T-cell (primary cell): Measurements from ENCODE around the gene SEMA3C. TPM values are rescaled to one million over a fixed set of nuclear protein-coding genes. Genes with fewer than 3 reads are reported as not detected.

Experiments used
- ATAC-seq, 4 experiments: fragments of 200-7000 bp in 3 of 4; fragments of 150-1000 bp in 1 of 4; cut with Tn5 transposase; replicated peaks in 1 of 4; 1 replicate in 3 of 4; 2 replicates in 1 of 4; pipeline ENCODE4 v1.10.0; 2021; ENCODE audit warnings: moderate library complexity in 3 of 4, mild to moderate bottlenecking in 2 of 4, moderate number of reproducible peaks in 1 of 4
- CTCF ChIA-PET, 2 donors: fragments of 300-600 bp; sonication (Branson Sonifier 250); formaldehyde crosslinking; loops; one replicate each; lab custom pipeline; 2022; ENCODE audit warnings: antibody characterized with exemption in 2 of 2; lab: Charles Lee
- POLR2A ChIA-PET, 2 donors: fragments of 300-600 bp; sonication (Branson Sonifier 250); formaldehyde crosslinking; loops; one replicate each; lab custom pipeline; 2022; ENCODE audit warnings: antibody characterized with exemption in 2 of 2; lab: Charles Lee
- DNase-seq, 35 experiments: peaks; one replicate each; pipeline versions ENCODE4 v3.0.0 to v3.0.0-alpha.2; 2013 to 2023
- H3K27ac ChIP-seq: one replicate; pipeline ENCODE4 v1.5.1; 2013; ENCODE audit warnings: low read length
- H3K27me3 ChIP-seq, 2 experiments: replicated peaks in 1 of 2; 1 replicate in 1 of 2; 2 replicates in 1 of 2; pipeline versions ENCODE4 v1.6.1 to v1.7.0; 2013; ENCODE audit warnings: low read length in 1 of 2, mixed read lengths in 1 of 2; ENCODE audit not compliant: control insufficient read depth in 2 of 2, insufficient read depth in 2 of 2; ENCODE audit errors: extremely low read depth in 1 of 2
- H3K36me3 ChIP-seq, 2 donors: 1 replicate in 1 of 2; 2 replicates in 1 of 2; pipeline versions ENCODE4 v1.6.1 to v1.7.0; 2013; ENCODE audit warnings: low read length in 1 of 2; ENCODE audit not compliant: control insufficient read depth in 2 of 2, insufficient read depth in 1 of 2; ENCODE audit errors: extremely low read depth in 1 of 2
- H3K4me1 ChIP-seq, 2 experiments: 1 replicate in 1 of 2; 2 replicates in 1 of 2; pipeline versions ENCODE4 v1.6.1 to v1.7.0; 2013; ENCODE audit warnings: low read length in 2 of 2, mixed read lengths in 1 of 2; ENCODE audit not compliant: insufficient read depth in 2 of 2, control insufficient read depth in 1 of 2; ENCODE audit errors: extremely low read depth in 1 of 2
- H3K4me3 ChIP-seq, 2 donors: 1 replicate in 1 of 2; 2 replicates in 1 of 2; pipeline versions ENCODE4 v1.5.1 to v1.7.0; 2013; ENCODE audit warnings: mild to moderate bottlenecking in 2 of 2, low read length in 1 of 2, moderate library complexity in 1 of 2; ENCODE audit not compliant: control insufficient read depth in 1 of 2; ENCODE audit errors: extremely low read depth in 1 of 2
- H3K9me3 ChIP-seq: 2 replicates; pipeline ENCODE4 v1.7.0; 2013
- H3K27ac Mint-ChIP-seq, 2 donors: one replicate each; pipeline ENCODE4 v1.8.0; 2020 to 2021; ENCODE audit warnings: mild to moderate bottlenecking in 2 of 2, mixed read lengths in 2 of 2
- H3K27me3 Mint-ChIP-seq, 2 donors: one replicate each; pipeline ENCODE4 v1.8.0; 2021 to 2022; ENCODE audit warnings: mixed read lengths in 2 of 2
- H3K36me3 Mint-ChIP-seq: one replicate; pipeline ENCODE4 v1.8.0; 2021; ENCODE audit warnings: mixed read lengths
- H3K4me1 Mint-ChIP-seq, 3 donors: one replicate each; pipeline ENCODE4 v1.8.0; 2020 to 2022; ENCODE audit warnings: mixed read lengths in 3 of 3, mild to moderate bottlenecking in 1 of 3
- H3K4me3 Mint-ChIP-seq, 3 donors: one replicate each; pipeline ENCODE4 v1.8.0; 2020 to 2022; ENCODE audit warnings: mild to moderate bottlenecking in 3 of 3, mixed read lengths in 3 of 3, moderate library complexity in 3 of 3
- H3K9me3 Mint-ChIP-seq, 3 donors: one replicate each; pipeline ENCODE4 v1.8.0; 2020 to 2022; ENCODE audit warnings: mixed read lengths in 3 of 3
- WGBS: methylation state at CpG from one replicate; pipeline ENCODE4 v1.1.5; 2013; ENCODE audit warnings: missing lambda C conversion rate; ENCODE audit not compliant: insufficient coverage; 5-methylcytosine and 5-hydroxymethylcytosine counted together
- total RNA-seq, 35 experiments: library from RNA in 6 of 35; stranded (reverse) in 6 of 35; fragments of 120-200 nt in 1 of 35; gene quantifications; one replicate each; pipeline versions ENCODE4 v1.2.1 to v1.2.4 and lab custom pipeline; 2013 to 2026

SEMA3C gene
- total RNA-seq, 5 donors from 2014 or later (not counting 1 experiment from before 2014, with no cell fraction given), result 0.10 to 1.2 (median 0.23) TPM

- H3K4me1 Mint-ChIP-seq, result no peaks in the 10 kb centered on the region
- CTCF ChIA-PET, result interaction anchor here in 1 of 2 donors (0.6 kb wide), 1 partner anchor 9 kb away, joined by 3 read pairs; no protein-coding TSS in a partner anchor
- H3K27ac Mint-ChIP-seq, result no peak overlapping the region
- H3K36me3 Mint-ChIP-seq, result no peaks in the 10 kb centered on the region
- no peaks in the 10 kb centered on the region for H3K36me3 ChIP-seq
- POLR2A ChIA-PET, result no interaction called here
- no peak for DNase-seq
- no CpG with 5 or more reads among the region's 2 CpGs for WGBS
- no peak overlapping the region for H3K4me3 ChIP-seq
- H3K27me3 ChIP-seq, result no peaks in the 10 kb centered on the region
- ATAC-seq, result no peak
- no peaks in the 10 kb centered on the region for H3K9me3 ChIP-seq
- H3K27me3 Mint-ChIP-seq, result no peaks in the 10 kb centered on the region
- peaks cover 0 to 23% (median 4%) of the 10 kb centered on the region in 3 donors for H3K9me3 Mint-ChIP-seq
- no peak overlapping the region for H3K27ac ChIP-seq
- no peak overlapping the region for H3K4me3 Mint-ChIP-seq
- H3K4me1 ChIP-seq, result no peaks in the 10 kb centered on the region
These were observed 78.2 kb downstream of the SEMA3C start for GRCh38 chr7:80840681-80841080.

- peaks cover 0 to 15% (median 0%) of the 10 kb centered on the region in 3 donors for H3K9me3 Mint-ChIP-seq
- H3K4me1 Mint-ChIP-seq, result no peaks in the 10 kb centered on the region
- Histone ChIP-seq H3K4me1 (no peaks in the 10 kb centered on the region), H3K36me3 (no peaks in the 10 kb centered on the region), H3K27ac (no peak overlapping the region), H3K9me3 (no peaks in the 10 kb centered on the region), H3K4me3 (no peak overlapping the region), H3K27me3 (no peaks in the 10 kb centered on the region)
- no peak for DNase-seq
- ChIA-PET CTCF (no interaction called here), POLR2A (no interaction called here)
- no peak overlapping the region for H3K27ac Mint-ChIP-seq
- ATAC-seq, result no peak
- no peaks in the 10 kb centered on the region for H3K27me3 Mint-ChIP-seq
- no peak overlapping the region for H3K4me3 Mint-ChIP-seq
- no peaks in the 10 kb centered on the region for H3K36me3 Mint-ChIP-seq
These were observed 79.0 kb downstream of the SEMA3C start for GRCh38 chr7:80839855-80840254.

GRCh38 chr7:80838643-80839042, 80.2 kb downstream of the SEMA3C start:
- POLR2A ChIA-PET, result no interaction called here

GRCh38 chr7:80837345-80837744, 81.5 kb downstream of the SEMA3C start:
- POLR2A ChIA-PET, result no interaction called here
- Mint-ChIP-seq H3K27ac (no peak overlapping the region), H3K4me1 (no peaks in the 10 kb centered on the region), H3K4me3 (no peak overlapping the region), H3K9me3 (peaks cover 0 to 13% (median 0%) of the 10 kb centered on the region in 3 donors), H3K27me3 (no peaks in the 10 kb centered on the region), H3K36me3 (no peaks in the 10 kb centered on the region)
- no CpG with 5 or more reads among the region's 3 CpGs for WGBS
- H3K27me3 ChIP-seq, result no peaks in the 10 kb centered on the region
- no peak overlapping the region for H3K27ac ChIP-seq
- H3K4me3 ChIP-seq, result no peak overlapping the region
- CTCF ChIA-PET, result no interaction called here
- H3K36me3 ChIP-seq, result no peaks in the 10 kb centered on the region
- ATAC-seq, result no peak
- H3K4me1 ChIP-seq, result no peaks in the 10 kb centered on the region
- no peak for DNase-seq
- no peaks in the 10 kb centered on the region for H3K9me3 ChIP-seq

More at GRCh38 chr7:80838643-80839042, 80.2 kb downstream of the SEMA3C start:
- CTCF ChIA-PET, result no interaction called here
- H3K27ac ChIP-seq, result no peak overlapping the region
- Mint-ChIP-seq H3K27me3 (no peaks in the 10 kb centered on the region), H3K4me1 (no peaks in the 10 kb centered on the region), H3K4me3 (no peak overlapping the region), H3K9me3 (peaks cover 0 to 13% (median 0%) of the 10 kb centered on the region in 3 donors), H3K27ac (no peak overlapping the region), H3K36me3 (no peaks in the 10 kb centered on the region)
- ATAC-seq, result no peak
- H3K36me3 ChIP-seq, result no peaks in the 10 kb centered on the region
- no peak for DNase-seq
- H3K27me3 ChIP-seq, result no peaks in the 10 kb centered on the region
- no peaks in the 10 kb centered on the region for H3K4me1 ChIP-seq
- H3K9me3 ChIP-seq, result no peaks in the 10 kb centered on the region
- no peak overlapping the region for H3K4me3 ChIP-seq
- WGBS, result no CpG with 5 or more reads among the region's 2 CpGs

- H3K27ac Mint-ChIP-seq, result no peak overlapping the region
- CTCF ChIA-PET, result no interaction called here
- H3K9me3 ChIP-seq, result no peaks in the 10 kb centered on the region
- H3K36me3 ChIP-seq, result no peaks in the 10 kb centered on the region
- POLR2A ChIA-PET, result no interaction called here
- H3K36me3 Mint-ChIP-seq, result no peaks in the 10 kb centered on the region
- ATAC-seq (no peak), DNase-seq (no peak)
- no peaks in the 10 kb centered on the region for H3K27me3 Mint-ChIP-seq
- WGBS, result 83% methylated on average over 1 of the region's 2 CpGs
- peaks cover 0 to 16% (median 0%) of the 10 kb centered on the region in 3 donors for H3K9me3 Mint-ChIP-seq
- no peaks in the 10 kb centered on the region for H3K4me1 ChIP-seq
- no peak overlapping the region for H3K4me3 Mint-ChIP-seq
- no peak overlapping the region for H3K4me3 ChIP-seq
- no peaks in the 10 kb centered on the region for H3K4me1 Mint-ChIP-seq
- no peak overlapping the region for H3K27ac ChIP-seq
- H3K27me3 ChIP-seq, result no peaks in the 10 kb centered on the region
These were observed 83.6 kb downstream of the SEMA3C start for GRCh38 chr7:80835251-80835650.

- H3K36me3 Mint-ChIP-seq, result no peaks in the 10 kb centered on the region
- no peak overlapping the region for H3K4me3 ChIP-seq
- ATAC-seq, result no peak
- H3K27me3 ChIP-seq, result no peaks in the 10 kb centered on the region
- no peak for DNase-seq
- H3K36me3 ChIP-seq, result no peaks in the 10 kb centered on the region
- WGBS, result 84% methylated on average over 3 of the region's 10 CpGs
- no peak overlapping the region for H3K27ac ChIP-seq
- ChIA-PET POLR2A (no interaction called here), CTCF (no interaction called here)
- peaks cover 0 to 10% (median 3%) of the 10 kb centered on the region in 3 donors for H3K9me3 Mint-ChIP-seq
- H3K4me1 Mint-ChIP-seq, result no peaks in the 10 kb centered on the region
- no peak overlapping the region for H3K4me3 Mint-ChIP-seq
- H3K9me3 ChIP-seq, result no peaks in the 10 kb centered on the region
- H3K27ac Mint-ChIP-seq, result no peak overlapping the region
- no peaks in the 10 kb centered on the region for H3K27me3 Mint-ChIP-seq
- H3K4me1 ChIP-seq, result no peaks in the 10 kb centered on the region
These were observed 85.3 kb downstream of the SEMA3C start for GRCh38 chr7:80833289-80834268.
